Mesothelial cell of epicardium (in vitro differentiated cells): ENCODE data around the gene KLHL40. TPM values are rescaled to one million over a fixed set of nuclear protein-coding genes. Genes with fewer than 3 reads are reported as not detected.

Source experiments
- DNase-seq, 2 experiments: peaks; one replicate each; pipeline ENCODE4 v3.0.0; 2021; ENCODE audit warnings: low spot score in 2 of 2; ENCODE audit not compliant: unreplicated experiment in 2 of 2
- H3K27ac Mint-ChIP-seq: 2 replicates; pipeline ENCODE4 v1.8.0; 2021; ENCODE audit warnings: mixed read lengths
- H3K27me3 Mint-ChIP-seq: 2 replicates; pipeline ENCODE4 v1.8.0; 2021; ENCODE audit warnings: low read depth, mixed read lengths
- H3K36me3 Mint-ChIP-seq: 2 replicates; pipeline ENCODE4 v1.8.0; 2021; ENCODE audit warnings: mixed read lengths
- H3K4me1 Mint-ChIP-seq: 2 replicates; pipeline ENCODE4 v1.8.0; 2021; ENCODE audit warnings: mixed read lengths
- H3K4me3 Mint-ChIP-seq: 2 replicates; pipeline ENCODE4 v1.8.0; 2021; ENCODE audit warnings: mild to moderate bottlenecking, moderate library complexity, mixed read lengths
- H3K9me3 Mint-ChIP-seq: 2 replicates; pipeline ENCODE4 v1.8.0; 2021; ENCODE audit warnings: mixed read lengths
- total RNA-seq: library from RNA; stranded (reverse); gene quantifications from 3 replicates; pipeline ENCODE4 v1.2.1, GENCODE V29; 2021
- TF ChIP-seq, protein P1 (sequence below): fragments of 200-600 bp; sonication (generic); IDR thresholded peaks from one replicate; pipeline ENCODE4 v1.5.0; 2021; ENCODE audit warnings: antibody characterized with exemption; ENCODE audit not compliant: unreplicated experiment

KLHL40 gene
- total RNA-seq, 1 donor from 2014 or later: not detected

- TF ChIP-seq, protein P1, sequence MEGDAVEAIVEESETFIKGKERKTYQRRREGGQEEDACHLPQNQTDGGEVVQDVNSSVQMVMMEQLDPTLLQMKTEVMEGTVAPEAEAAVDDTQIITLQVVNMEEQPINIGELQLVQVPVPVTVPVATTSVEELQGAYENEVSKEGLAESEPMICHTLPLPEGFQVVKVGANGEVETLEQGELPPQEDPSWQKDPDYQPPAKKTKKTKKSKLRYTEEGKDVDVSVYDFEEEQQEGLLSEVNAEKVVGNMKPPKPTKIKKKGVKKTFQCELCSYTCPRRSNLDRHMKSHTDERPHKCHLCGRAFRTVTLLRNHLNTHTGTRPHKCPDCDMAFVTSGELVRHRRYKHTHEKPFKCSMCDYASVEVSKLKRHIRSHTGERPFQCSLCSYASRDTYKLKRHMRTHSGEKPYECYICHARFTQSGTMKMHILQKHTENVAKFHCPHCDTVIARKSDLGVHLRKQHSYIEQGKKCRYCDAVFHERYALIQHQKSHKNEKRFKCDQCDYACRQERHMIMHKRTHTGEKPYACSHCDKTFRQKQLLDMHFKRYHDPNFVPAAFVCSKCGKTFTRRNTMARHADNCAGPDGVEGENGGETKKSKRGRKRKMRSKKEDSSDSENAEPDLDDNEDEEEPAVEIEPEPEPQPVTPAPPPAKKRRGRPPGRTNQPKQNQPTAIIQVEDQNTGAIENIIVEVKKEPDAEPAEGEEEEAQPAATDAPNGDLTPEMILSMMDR: no peak
- DNase-seq: peak; percentile 15 to 35
- H3K9me3 Mint-ChIP-seq: no peaks in the 10 kb centered on the region
Measured at GRCh38 chr3:42696356-42697288, 11.3 kb downstream of the KLHL40 start.

GRCh38 chr3:42697289-42698051 is 12.1 kb downstream of the KLHL40 start:
- Mint-ChIP-seq H3K27me3 (peaks cover 8% of the 10 kb centered on the region), H3K36me3 (no peaks in the 10 kb centered on the region), H3K9me3 (no peaks in the 10 kb centered on the region), H3K4me1 (no peaks in the 10 kb centered on the region), H3K4me3 (no peak overlapping the region), H3K27ac (no peak overlapping the region)
- DNase-seq: peak in 1 of 2 experiments; percentile 11
- TF ChIP-seq, protein P1: no peak

More at GRCh38 chr3:42696356-42697288, 11.3 kb downstream of the KLHL40 start:
- no peaks in the 10 kb centered on the region for H3K4me1 Mint-ChIP-seq
- H3K4me3 Mint-ChIP-seq: no peak overlapping the region
- H3K36me3 Mint-ChIP-seq: no peaks in the 10 kb centered on the region
- peaks cover 13% of the 10 kb centered on the region for H3K27me3 Mint-ChIP-seq
- no peak overlapping the region for H3K27ac Mint-ChIP-seq

DNA sequence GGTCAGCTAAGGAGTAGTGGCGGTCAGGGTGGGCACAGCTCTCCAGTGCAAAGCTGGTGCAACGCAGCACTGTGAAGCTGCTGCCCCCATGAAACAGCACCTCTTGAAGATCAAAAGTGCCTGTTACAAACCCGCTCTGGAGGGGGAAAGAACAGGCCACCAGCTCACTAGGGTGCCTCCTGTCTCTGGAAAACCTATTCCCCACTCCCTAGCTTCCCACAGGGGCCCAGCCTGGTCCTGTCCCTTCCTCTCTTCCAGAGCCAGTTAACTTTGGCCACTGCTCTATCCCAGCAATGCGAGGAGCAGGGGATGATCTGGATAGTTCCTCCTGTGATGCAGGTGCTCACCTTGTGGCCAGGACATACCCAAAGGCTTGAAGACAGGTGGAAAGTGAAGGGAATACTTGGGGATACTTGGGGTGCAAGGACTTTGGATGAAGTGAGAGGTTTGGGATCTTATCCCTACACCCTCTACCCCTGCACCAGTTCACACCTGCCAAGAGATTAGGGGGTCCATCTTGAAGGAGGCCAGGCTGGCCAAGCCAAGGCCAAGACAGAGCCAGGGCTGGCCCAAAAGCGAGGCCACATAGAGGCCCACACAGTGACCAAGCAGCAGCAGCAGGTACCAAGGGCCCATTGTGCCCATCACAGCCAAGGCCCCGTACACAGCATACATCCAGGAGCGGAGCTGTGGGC is 13.0 kb downstream of the KLHL40 start:
- no peaks in the 10 kb centered on the region for H3K36me3 Mint-ChIP-seq
- peaks cover 12% of the 10 kb centered on the region for H3K27me3 Mint-ChIP-seq
- DNase-seq: no peak
- no peaks in the 10 kb centered on the region for H3K9me3 Mint-ChIP-seq
- H3K4me1 Mint-ChIP-seq: no peaks in the 10 kb centered on the region
- no peak overlapping the region for H3K27ac Mint-ChIP-seq
- no peak overlapping the region for H3K4me3 Mint-ChIP-seq
- TF ChIP-seq, protein P1: no peak

- Mint-ChIP-seq H3K27ac (no peak overlapping the region), H3K27me3 (peaks cover 14% of the 10 kb centered on the region), H3K9me3 (no peaks in the 10 kb centered on the region), H3K4me1 (no peaks in the 10 kb centered on the region), H3K36me3 (no peaks in the 10 kb centered on the region), H3K4me3 (no peak overlapping the region)
- DNase-seq: peak in 1 of 2 experiments; percentile 35
- TF ChIP-seq, protein P1: no peak
Measured at GRCh38 chr3:42698911-42699230, 13.5 kb downstream of the KLHL40 start.

DNA sequence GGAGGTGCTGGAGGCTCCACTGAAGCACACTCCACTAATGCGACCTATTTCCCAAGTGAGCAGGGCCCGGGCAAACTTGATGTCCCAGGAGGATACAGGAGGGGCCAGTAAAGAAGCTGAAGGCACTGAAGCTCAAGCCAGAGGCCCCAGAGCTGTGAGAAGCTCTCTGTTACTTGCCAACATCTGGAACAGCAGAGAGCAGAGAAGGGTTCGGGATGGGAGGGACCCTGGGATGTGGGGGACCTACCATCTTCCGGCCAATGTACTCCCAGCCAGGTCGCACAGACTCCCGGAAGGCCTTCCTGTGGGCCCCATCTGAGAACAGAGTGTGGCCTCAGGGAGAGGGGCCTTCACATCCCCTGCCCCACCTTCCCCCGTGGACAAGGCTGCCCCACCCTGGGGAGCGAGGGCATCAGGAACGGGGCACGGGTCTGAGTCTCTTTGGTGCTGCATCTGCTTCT is 14.2 kb downstream of the KLHL40 start:
- H3K27me3 Mint-ChIP-seq: peaks cover 14% of the 10 kb centered on the region
- TF ChIP-seq, protein P1: no peak
- no peak overlapping the region for H3K27ac Mint-ChIP-seq
- H3K9me3 Mint-ChIP-seq: no peaks in the 10 kb centered on the region
- DNase-seq: peak; percentile 14 to 19
- no peaks in the 10 kb centered on the region for H3K4me1 Mint-ChIP-seq
- H3K36me3 Mint-ChIP-seq: no peaks in the 10 kb centered on the region
- H3K4me3 Mint-ChIP-seq: no peak overlapping the region
